CD4-positive, alpha-beta T cell treated with Interleukin-17A for 1 hour (primary cell): ENCODE data around the gene STUM.
"Not testable (repeated sequence)": the region's sequence is repeated elsewhere in the genome, so short reads cannot be mapped to it uniquely, and the experiment has no call there.

Source experiments
- DNase-seq: peaks from one replicate; pipeline ENCODE4 v3.0.0-alpha.2; 2020

Gene STUM, protein sequence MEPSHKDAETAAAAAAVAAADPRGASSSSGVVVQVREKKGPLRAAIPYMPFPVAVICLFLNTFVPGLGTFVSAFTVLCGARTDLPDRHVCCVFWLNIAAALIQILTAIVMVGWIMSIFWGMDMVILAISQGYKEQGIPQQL

DNA sequence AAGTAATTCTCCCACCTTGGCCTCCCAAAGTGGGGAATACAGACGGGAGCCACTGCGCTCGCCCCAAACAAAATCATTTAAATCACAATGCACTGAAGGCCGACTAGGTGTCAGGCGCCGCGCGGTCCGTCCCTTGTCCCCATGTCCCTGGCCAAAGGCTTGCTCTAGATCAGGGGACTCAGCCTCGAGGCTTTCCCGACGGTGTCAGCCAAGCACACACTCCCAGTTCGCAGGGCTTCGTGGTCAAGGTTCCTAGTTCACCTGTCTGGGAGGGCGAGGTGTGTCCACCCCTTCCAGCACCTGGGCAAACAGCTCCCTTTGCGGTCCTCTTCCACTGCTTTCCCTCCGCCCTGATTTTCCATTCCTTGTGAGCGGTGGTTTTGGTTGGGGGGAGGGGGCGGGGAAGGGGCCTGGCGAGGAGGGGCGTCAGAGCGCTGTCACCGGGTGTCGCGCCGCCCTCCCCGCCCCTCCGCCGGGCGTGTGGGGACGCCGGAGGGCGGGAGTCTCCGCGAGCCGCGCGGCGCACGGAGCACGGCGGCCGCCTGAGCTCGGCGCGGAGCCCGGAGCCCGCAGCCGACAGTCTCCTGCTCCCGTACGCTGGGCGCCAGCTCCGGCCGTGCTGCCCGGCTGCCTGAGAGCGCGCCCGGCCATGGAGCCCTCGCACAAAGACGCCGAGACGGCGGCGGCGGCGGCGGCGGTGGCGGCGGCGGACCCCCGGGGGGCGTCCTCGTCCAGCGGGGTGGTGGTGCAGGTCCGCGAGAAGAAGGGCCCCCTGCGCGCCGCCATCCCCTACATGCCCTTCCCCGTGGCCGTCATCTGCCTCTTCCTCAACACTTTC lies at the start of gene STUM:
Gene STUM (plus strand): TSS at position 509 of the 838 bp plus-strand sequence. CDS start 141 bp downstream, at position 650.
- no peak for DNase-seq

DNA sequence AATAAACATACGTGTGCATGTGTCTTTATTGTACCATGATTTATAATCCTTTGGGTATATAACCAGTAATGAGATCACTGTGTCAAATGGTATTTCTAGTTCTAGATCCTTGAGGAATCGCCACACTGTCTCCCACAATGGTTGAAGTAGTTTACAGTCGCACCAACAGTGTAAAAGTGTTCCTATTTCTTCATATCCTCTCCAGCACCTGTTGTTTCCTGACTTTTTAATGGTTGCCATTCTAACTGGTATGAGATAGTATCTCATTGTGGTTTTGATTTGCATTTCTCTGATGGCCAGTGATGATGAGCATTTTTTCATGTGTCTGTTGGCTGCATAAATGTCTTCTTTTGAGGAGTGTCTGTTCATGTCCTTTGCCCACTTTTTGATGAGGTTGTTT lies 48.9 kb upstream of the STUM start:
- not testable (repeated sequence) for DNase-seq

DNA sequence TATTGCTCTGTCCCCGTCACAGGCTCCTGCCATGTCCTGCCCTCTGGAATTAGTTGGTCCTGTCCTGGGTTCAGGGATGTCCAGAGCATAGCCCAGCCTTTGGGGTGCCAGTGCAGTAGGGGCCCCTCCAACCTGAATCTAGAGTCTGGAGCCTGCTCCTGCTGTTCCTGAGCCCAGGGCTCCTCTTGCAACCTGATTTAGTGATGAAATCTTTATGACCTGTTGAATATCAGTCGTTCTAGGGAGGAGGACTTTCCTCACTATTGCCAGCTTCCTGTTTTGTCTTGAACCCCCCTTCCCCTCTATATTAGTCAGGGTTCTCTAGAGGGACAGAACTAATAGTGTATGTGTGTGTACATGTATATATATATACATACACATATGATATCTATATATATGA lies 42.5 kb upstream of the STUM start:
- DNase-seq, result no peak

DNA sequence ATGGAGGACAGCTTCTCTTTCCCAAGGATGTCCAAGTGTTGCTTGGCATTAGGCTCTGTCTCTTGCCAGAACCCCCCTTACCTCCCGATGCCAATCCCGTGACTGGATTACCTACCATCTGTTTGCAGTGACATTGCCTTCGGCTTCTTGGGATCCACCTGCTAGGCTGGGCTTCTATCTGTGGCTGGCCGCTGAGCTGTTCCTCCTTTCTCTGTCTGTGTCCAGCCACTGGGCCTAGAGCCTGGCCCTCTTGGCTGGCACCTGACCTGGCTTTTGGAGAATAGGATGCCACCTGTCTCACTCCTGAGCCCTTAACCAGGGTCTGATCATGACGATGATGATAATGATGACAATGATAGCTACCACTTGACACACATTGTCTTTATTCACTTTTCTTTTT lies 41.6 kb upstream of the STUM start:
- no peak for DNase-seq

DNA sequence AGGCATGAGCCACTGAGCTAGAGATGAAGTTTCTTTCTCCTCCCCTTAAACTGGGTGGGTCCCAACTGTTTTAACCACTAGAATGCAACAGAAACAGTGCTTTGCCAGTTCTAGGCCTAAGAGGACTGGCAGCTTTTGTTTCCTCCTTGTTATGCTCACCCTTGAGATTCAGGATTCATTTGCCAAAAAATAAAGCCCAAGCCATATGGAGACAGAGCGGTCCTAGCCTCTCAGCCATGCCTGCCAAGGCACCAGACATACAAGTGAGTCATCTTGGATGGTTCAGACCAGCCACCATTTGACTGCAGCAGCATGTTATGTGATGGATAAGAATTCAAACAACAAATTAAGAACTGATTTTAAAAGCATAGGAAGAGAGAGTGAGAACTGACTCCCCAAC lies 38.1 kb upstream of the STUM start:
- DNase-seq, result no peak

DNA sequence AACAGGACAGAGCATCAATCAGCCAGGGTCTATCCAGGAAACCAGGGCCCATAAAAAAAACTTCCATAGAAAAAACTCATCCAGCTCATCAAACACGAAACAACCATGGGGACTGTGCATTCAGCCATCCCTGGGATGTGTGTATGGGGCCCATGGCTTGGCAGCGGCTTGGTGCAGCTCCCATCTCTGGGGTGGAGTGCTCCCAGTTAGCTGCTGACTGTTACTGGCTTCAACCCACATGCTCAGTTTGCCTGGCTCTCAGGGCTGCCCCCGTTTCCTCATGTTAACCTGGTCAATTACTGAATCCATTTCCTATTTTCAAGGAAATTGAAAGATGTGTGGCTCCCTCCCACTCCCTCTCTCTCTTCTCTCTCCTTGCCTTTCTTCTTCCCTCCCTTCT lies 37.3 kb upstream of the STUM start:
- DNase-seq, result no peak

DNA sequence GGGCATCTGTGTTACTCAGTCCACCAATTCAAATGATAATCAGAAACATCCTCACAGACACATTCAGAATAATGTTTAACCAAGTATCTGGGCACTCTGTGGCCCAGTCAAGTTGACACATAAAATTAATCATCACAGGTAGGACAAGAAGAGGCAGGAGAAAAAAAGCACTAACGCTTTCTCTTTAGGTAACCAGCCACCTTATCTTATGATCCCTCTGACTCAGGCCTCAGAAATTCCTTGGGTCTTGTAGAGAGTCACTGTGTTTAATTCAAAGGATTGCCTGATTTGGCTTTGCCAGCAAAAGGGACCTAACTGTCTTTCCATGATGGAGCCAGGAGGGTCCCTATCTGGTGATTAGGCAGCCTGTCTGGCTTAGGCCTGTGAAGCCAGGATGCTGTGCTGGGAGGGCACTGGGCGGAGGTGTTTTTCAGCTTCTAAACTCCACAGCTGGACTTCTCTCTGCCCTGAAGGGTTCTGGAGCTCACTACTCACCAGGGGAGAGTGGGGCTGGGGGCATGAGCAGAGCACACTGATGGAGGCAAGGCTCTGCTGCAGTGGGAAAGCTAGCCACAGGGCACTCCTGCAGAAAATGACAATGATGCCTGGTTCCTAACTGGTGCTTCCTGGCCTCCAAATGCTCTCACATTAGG lies 36.4 kb upstream of the STUM start:
- DNase-seq, result no peak

DNA sequence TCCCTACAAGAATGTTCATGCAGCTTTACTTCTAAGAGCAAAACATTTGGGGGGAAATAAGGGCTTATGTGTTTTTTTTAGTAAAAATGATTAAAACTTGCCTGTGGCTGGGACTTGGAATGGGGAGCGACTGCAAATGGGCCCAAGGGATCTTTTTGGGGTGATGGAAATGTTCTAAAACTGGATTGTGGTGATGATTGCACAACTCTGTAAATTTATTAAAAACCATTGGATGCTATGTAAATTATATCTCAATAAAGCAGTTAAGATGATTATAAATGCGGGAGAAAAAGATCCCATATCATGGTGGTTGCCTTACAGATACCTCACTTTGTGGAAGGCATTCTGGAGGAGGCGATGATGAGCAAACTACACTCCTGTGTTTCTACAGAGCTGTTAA lies 30.2 kb upstream of the STUM start:
- no peak for DNase-seq

DNA sequence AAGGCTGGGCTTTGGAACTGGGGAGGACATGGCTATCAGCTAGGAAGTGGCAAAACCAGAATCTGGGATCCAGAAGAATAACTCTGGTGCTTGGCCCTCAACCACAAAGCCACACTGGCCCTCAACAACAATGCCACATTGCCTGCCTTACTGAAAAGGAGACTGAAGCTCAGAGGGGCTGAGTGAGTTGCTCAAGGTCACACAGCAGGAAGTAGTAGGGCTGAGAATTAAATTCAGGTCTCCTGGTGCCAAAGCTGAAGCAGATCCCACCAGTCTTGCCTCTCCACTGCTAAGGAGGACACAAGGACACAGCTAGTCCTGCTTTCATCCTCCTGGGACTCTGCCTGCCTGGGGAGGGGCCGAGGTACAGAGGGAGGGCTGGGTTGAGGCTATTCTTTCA lies 29.4 kb upstream of the STUM start:
- DNase-seq, result no peak

DNA sequence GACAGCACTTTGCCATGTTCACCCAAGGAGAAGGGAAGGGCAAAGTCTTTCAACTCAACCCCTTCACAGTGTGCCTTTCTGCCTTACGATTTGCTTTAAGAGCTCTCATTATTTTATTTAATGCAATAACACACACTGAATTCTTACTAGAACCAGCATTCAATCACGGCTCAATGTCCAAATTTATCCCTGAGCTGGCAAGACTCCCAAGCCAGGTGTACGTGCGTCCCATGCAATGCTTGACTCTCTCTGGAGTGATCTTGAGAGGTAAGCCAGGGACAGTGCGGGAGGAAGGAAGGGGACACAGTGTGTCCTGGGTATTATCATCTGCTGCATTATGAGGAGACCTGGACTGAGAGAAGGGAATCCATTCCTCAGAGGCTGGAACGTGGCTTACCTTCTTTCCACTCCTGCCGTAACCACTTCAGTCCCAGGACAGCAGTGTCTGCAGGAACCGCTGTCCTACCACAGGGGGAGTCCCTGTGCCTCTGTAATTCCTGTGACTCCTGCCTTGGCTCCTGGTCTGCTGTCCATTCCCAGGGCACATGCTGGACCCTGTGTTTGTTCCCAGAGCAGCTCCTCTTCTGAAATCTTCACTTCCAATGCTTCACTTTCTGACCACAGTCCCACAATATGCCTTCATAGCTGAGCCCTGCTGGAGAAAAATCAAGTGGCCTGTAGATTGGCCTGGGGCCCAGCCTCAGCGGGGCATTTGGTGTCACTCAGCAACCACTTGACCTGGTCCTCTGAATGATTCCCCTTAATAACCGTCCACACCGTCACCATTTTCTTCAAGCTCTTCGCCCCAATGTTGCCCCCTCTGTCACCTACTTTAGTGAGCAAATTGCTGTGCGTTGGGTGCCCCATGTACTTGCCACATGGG lies 28.6 kb upstream of the STUM start:
- no peak for DNase-seq

DNA sequence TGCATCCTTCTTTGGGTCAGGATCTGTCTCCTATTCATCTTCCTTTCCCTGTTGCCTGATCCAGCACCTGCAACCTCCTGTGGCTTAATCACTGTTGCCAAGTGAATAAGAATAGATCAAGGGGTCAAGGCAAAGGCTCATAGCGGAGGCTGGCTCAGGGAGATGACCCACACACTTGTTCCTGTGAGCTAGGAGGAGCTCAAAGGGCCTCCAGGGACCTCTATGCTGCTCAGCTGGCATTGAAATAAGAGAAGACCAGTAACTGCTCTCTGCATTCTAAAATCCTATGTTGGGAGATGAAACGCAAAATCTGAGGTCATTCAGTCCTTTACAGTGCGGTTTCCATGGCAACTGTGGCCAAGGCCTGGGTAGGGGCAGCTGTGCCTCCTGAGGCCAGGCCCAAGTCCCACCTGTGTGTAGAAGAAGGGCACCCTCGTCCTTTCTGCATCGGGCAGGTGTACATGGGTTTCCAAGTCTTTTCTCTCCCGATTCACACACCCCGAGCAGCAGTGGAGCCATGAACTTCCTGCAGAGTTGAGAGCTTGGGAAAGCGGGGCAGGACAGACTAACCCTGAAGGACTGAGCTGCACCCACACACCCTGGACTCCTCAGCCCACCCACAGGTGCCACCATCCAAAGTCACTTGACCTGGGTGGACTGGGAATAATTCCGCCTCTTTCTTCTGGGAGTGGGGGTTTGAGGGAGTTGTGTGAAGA lies 27.8 kb upstream of the STUM start:
- no peak for DNase-seq

DNA sequence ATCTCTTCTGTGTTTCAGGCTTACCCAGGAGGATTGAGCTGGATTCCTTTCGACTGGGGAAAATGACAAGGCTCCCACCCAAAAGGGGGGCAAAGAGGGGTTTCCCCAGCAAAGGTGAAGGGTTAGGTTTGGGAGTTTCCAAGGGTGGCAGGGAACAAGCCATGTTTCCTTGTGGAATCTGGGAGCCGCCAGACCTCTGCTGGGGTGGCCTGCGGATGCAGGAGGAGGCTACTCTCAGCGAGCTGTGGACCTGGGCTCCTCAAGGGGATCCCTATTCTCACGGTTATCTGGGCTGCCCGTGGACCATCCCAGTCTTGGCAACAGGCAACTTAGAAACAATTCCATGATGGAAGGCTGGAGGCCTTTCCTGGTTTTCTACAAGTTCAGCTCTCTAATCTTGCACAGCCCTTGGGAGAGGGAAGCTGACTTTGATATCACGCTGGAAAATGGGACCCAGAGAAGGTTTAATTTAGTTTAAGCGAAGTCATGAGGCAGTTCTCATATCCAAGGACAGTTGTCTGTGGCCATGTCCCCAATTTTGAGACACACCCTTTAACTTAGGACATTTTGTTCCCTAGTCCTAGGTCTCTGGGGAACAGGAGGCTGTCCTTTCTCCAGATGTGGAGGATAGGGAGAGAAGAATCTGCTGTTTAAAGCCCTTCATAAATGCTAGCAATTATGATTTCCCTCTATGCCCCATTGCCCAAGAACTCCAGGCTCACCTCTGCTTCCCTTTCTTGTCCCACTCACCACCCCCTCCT lies 24.7 kb upstream of the STUM start:
- DNase-seq, result no peak

DNA sequence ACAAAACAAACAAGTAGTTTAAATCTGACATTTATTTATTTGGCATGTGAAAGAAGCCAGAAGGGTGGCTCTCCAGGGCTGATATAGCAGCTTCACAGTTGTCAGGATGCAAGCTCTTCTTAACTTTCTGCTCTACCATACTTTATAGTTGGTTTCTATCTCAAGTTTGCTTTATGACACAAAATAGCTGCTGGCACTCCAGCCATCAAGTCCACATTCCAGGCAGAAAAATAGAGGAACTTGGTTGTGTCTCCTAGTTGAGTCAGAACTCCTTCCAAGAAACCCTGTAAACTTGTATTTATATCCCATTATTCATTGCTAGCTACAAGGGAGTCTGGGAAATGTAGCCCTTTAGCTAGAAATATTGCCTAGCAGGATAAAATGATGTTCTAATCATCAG lies 24.0 kb upstream of the STUM start:
- no peak for DNase-seq

DNA sequence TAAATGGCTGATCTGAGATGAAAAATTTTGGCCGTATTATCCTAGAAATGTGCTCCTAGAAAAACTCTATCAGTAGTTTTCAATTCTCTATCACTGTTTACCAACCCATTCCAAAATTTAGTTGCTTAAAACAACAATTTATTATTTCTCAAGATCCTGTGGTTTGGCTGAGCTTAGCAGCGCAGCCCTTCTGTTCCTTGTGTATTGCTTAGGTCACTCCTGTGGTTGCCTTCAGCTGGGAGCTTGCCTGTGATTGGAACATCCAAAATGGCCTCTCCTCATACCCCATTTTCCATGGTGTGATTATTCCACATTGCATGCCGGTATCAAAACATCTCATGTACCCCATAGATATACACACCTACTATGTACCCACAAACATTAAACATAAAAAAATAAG lies 22.8 kb upstream of the STUM start:
- DNase-seq, result no peak

DNA sequence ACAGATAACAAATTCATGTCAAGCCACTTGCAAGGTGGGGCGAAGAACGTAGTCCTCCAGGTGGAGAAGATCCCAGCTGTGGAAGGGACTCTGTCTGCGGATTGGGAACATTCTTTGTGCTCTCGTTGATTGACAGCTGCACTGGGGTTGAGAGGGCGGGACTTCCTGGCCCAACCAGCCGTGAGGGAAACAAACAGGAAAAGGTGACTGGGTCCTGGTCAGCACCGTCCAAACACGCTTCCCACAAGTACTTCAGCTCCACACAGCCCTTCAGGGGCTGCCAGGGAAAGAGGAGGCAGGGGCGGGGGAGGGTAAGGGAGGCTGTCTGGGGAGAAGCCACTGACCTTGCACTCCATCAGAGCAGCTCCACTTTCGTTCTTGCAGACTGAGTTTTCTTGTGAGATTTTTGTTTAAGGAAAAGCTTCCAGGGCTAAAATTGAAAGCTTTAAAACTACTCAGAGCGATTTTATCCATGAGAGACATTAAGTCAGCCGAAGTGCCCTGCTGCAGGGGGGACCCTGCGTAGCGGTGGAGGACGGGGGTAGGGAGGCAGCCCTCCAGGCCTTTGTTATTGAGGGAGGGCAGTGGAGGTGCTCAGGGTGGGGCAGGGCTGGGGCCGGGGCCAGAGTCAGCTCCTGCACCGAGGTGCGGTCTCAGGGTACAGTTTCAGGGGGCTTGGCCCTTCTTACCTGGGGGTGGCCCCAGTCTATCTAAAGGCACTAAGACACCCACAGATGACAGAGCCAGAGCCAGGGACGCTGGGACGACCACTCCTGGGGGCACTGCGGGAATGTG lies 21.6 kb upstream of the STUM start:
- DNase-seq, result no peak

DNA sequence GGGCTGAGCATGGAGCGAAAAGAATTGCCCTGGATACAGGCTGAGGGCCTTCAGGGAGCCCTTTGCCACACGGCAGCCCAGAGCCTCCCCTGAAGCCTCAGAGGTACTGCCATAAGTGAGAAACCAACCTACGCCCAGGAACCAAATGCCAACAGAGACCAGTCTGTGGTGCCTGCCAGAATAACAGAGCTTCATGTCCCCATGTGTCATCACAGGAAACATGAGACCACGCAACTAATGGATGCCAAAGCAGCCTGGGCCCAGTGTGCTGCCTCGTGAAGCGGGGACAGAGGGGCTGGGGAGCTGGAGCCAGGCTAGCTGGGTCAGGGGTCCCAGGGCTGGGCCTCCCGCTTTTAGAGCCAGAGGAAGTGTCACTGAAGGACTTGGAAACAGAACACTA lies 18.7 kb upstream of the STUM start:
- no peak for DNase-seq

DNA sequence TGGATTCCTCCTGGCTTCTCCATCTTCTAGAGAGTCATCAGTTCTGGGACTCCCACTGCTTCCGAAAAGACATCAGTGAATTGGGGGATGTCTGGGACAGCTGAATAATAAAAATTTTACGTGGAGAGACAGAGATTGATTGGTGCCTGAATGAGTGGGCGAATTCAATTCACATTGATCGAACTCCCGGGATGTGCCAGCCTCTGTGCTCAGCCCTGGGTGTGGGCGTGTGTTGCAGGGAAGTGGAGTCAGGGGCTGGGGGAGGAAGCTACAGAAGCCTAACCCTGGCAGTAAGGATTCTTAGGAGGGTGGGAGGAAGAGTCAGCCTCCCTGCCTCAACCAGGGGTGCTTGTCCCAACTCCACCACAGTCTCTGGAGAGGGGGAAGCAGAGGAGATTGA lies 18.0 kb upstream of the STUM start:
- no peak for DNase-seq

DNA sequence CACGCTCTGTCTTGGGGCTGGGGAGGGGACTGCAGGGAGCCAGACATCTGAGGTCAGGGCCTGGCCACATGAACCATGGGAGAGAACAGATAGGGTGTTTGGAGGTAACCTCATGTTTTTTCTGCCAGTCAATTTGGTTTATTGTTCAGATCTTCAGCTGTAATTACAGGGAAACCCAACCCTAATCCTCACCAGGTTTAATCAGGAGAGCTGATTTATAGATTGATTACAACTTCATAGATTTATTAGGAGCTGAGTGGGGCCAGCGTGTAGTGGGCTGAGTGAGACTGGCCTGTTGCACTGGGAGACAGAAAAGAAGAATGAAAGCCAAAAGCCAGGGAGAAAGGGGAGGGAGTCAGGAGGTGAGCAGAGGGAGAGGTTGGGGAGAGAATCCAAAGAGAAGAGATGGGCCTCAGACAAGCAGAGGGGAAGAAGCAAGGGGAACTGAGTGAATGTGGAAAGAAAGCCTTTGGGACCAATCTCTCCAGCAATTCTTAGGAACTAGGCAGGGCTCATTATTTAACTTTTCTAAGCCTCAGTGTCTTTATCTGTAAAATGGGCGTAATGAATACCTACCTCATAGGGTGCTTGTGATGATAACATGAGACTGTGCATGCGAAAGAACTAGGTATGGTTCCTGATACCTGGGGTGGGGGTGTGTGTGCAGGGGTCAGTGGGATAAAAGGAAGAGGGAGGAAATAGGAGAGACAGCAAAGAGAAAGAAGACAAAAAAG lies 17.0 kb upstream of the STUM start:
- DNase-seq, result no peak

DNA sequence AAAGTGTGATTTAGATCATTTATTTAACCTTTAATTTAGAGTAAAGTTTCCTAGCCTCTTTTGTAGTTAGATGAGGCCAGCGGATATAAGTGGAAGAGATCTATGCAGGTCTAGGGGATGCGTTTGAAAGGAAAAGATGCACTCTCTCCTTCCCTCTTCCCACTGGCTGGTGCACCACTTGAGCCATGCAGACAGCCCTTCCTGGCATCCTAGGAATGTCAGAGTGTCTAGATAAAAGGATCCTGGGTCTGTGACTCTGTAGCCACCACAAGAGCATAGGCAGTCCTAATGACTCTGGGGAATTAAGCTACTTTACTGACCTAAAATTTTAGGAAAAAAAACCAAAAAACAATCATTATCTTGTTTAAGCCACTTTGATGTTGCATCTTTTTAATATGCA lies 16.0 kb upstream of the STUM start:
- DNase-seq, result no peak

DNA sequence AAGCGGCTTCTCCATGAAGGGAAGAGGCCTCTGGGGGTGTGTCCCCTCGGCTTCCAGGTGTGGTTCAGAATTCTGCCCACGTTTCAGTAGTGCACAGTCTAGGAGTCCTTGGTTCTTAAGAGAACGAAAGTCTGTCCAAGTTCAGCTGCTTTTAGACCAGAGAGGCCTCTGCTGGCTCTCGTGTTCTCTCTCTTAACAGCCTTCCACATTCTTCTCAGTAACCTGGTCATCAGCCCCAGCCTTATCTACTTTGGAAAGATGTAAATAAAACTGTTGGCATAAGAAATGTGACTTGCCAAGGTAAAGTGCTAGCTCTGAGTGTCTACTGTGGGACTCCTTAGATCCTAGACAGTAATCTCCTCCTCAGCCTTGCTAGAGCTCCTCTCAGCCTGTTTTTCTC lies 15.3 kb upstream of the STUM start:
- DNase-seq, result no peak
